ENCODE data around the gene ITM2B.

- TF ChIP-seq CTCF (IDR thresholded peaks at IDR 0.05) (no peak), POLR2AphosphoS5 (IDR thresholded peaks at IDR 0.05) (no peak), POLR2A (IDR thresholded peaks at IDR 0.05; ENCODE audit: low read depth) (no peak)
Measured at GRCh38 chr13:48255090-48255489, 22.1 kb downstream of the ITM2B start.
